ENCODE measurements around the gene STRN.

Gene STRN

GRCh38 chr2:36849265-36849664, 117.1 kb downstream of the STRN start:
- no peaks in the 10 kb centered on the region for H3K9me3 Mint-ChIP-seq

GRCh38 chr2:36843838-36844237, 122.5 kb downstream of the STRN start:
- H3K27ac Mint-ChIP-seq: no peak overlapping the region
- no peaks in the 10 kb centered on the region for H3K9me3 Mint-ChIP-seq
- no peaks in the 10 kb centered on the region for H3K27me3 Mint-ChIP-seq (ENCODE audit: low read depth)
- H3K4me1 Mint-ChIP-seq: no peaks in the 10 kb centered on the region
- peaks cover 11% of the 10 kb centered on the region for H3K36me3 Mint-ChIP-seq (ENCODE audit: low read depth)
- TF ChIP-seq CTCF (IDR thresholded peaks at IDR 0.05; ENCODE audit: unreplicated experiment in 3 of 3): no peak
- no peak overlapping the region for H3K4me3 Mint-ChIP-seq

More at GRCh38 chr2:36849265-36849664, 117.1 kb downstream of the STRN start:
- no peaks in the 10 kb centered on the region for H3K4me1 Mint-ChIP-seq
- no peak overlapping the region for H3K27ac Mint-ChIP-seq
- TF ChIP-seq CTCF (IDR thresholded peaks at IDR 0.05; ENCODE audit: unreplicated experiment in 3 of 3): no peak
- peaks cover 42% of the 10 kb centered on the region for H3K36me3 Mint-ChIP-seq (ENCODE audit: low read depth)
- H3K4me3 Mint-ChIP-seq: no peak overlapping the region
- H3K27me3 Mint-ChIP-seq (ENCODE audit: low read depth): no peaks in the 10 kb centered on the region

GRCh38 chr2:36839976-36840617, 126.2 kb downstream of the STRN start:
- no peak overlapping the region for H3K4me3 Mint-ChIP-seq
- no peaks in the 10 kb centered on the region for H3K4me1 Mint-ChIP-seq
- no peaks in the 10 kb centered on the region for H3K9me3 Mint-ChIP-seq
- H3K27ac Mint-ChIP-seq: no peak overlapping the region
- no peaks in the 10 kb centered on the region for H3K27me3 Mint-ChIP-seq (ENCODE audit: low read depth)
- TF ChIP-seq CTCF (IDR thresholded peaks at IDR 0.05; ENCODE audit: unreplicated experiment in 3 of 3): no peak
- H3K36me3 Mint-ChIP-seq (ENCODE audit: low read depth): no peaks in the 10 kb centered on the region

GRCh38 chr2:36834731-36835524, 131.4 kb downstream of the STRN start:
- Mint-ChIP-seq H3K4me1 (no peaks in the 10 kb centered on the region), H3K9me3 (peaks cover 2% of the 10 kb centered on the region), H3K27me3 (ENCODE audit: low read depth) (no peaks in the 10 kb centered on the region), H3K27ac (no peak overlapping the region), H3K36me3 (ENCODE audit: low read depth) (no peaks in the 10 kb centered on the region), H3K4me3 (no peak overlapping the region)
- TF ChIP-seq CTCF (IDR thresholded peaks at IDR 0.05; ENCODE audit: unreplicated experiment in 3 of 3): no peak

- no peaks in the 10 kb centered on the region for H3K36me3 Mint-ChIP-seq (ENCODE audit: low read depth)
- no peaks in the 10 kb centered on the region for H3K27me3 Mint-ChIP-seq (ENCODE audit: low read depth)
- H3K27ac Mint-ChIP-seq: no peak overlapping the region
- no peak overlapping the region for H3K4me3 Mint-ChIP-seq
- H3K4me1 Mint-ChIP-seq: no peaks in the 10 kb centered on the region
- TF ChIP-seq CTCF (IDR thresholded peaks at IDR 0.05; ENCODE audit: unreplicated experiment in 3 of 3): no peak
- H3K9me3 Mint-ChIP-seq: peaks cover 2% of the 10 kb centered on the region
These were observed 132.1 kb downstream of the STRN start for GRCh38 chr2:36834203-36834602.
